Prostate gland (tissue), 2 donors: ENCODE results near the gene NRTN.

Experiments used
- POLR2A ChIP-seq: fragments of 450-650 bp; IDR thresholded peaks from one replicate; pipeline ENCODE4 v1.6.1; 2016; ENCODE audit warnings: antibody characterized with exemption, mild to moderate bottlenecking
- POLR2AphosphoS5 ChIP-seq: sonication (generic); formaldehyde crosslinking; IDR thresholded peaks from one replicate; pipeline ENCODE4 v1.6.1; 2017; ENCODE audit warnings: antibody characterized with exemption
- TF ChIP-seq, protein P1 (sequence below), 4 experiments: fragments of 200-600 bp in 2 of 4; fragments of 450-650 bp in 2 of 4; sonication (generic) in 2 of 4; IDR thresholded peaks; 1 replicate in 3 of 4; 2 replicates in 1 of 4; pipeline ENCODE4 v1.5.1; 2016 to 2019; ENCODE audit warnings: antibody characterized with exemption in 4 of 4, mild to moderate bottlenecking in 2 of 4, moderate library complexity in 2 of 4

DNA sequence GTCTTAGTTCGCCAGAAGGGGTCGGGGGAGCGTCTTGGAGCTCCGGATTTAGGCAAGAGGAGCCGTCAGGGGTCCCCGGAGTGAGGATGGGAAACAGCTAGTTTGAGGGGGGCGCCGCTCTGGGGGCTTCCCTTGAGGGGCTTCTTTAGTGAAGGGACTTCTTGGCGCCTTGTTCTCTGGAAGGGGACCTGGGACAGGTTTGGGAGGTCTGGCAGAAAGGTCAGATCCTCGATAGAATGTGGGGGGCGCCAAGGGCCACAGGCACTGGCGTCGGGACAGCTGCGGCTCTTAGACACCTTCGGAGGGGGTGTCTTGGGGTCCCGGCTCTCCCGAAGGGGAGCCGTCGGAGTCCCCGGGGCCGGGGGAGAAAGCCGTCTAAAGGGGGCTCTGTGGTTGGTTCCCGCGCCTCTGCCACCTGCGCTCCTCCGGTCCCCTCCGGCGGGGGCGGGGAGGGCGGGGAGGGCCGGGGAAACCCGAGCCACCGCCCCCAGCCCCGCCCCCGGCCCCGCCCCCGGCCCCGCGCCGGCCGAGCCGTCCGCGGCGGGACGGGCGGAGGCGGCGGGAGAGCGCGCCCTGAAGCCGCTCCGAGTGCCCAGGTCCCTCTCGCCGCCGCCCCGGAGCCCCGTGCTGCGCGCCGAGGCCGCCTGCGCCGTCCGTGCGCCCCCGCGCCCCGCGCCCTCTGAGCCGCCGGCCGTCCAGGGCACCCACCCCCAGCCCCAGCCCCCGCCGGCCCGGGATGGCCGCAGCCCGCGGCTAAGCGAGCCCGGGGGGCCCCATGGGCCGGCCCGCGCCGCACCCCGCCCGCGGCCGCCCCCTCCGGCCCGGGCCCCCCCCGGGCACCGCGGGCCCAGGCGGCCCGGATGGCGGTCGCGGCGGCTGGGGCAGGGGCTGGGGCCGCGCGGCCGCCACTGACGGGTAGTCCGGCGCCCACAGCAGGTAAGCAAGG is at the start of gene NRTN:
- TF ChIP-seq, protein P1, sequence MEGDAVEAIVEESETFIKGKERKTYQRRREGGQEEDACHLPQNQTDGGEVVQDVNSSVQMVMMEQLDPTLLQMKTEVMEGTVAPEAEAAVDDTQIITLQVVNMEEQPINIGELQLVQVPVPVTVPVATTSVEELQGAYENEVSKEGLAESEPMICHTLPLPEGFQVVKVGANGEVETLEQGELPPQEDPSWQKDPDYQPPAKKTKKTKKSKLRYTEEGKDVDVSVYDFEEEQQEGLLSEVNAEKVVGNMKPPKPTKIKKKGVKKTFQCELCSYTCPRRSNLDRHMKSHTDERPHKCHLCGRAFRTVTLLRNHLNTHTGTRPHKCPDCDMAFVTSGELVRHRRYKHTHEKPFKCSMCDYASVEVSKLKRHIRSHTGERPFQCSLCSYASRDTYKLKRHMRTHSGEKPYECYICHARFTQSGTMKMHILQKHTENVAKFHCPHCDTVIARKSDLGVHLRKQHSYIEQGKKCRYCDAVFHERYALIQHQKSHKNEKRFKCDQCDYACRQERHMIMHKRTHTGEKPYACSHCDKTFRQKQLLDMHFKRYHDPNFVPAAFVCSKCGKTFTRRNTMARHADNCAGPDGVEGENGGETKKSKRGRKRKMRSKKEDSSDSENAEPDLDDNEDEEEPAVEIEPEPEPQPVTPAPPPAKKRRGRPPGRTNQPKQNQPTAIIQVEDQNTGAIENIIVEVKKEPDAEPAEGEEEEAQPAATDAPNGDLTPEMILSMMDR (IDR thresholded peaks at IDR 0.05): no peak
- TF ChIP-seq POLR2AphosphoS5 (no peak), POLR2A (no peak)
